ENCODE data around the gene SIRT1. TPM values are rescaled to one million over a fixed set of nuclear protein-coding genes. Genes with fewer than 3 reads are reported as not detected.
"Not testable (repeated sequence)": the region's sequence is repeated elsewhere in the genome, so short reads cannot be mapped to it uniquely, and the experiment has no call there.

SIRT1 gene
- total RNA-seq, 2 experiments from 2014 or later, result 57.6 to 62.9 TPM

DNA sequence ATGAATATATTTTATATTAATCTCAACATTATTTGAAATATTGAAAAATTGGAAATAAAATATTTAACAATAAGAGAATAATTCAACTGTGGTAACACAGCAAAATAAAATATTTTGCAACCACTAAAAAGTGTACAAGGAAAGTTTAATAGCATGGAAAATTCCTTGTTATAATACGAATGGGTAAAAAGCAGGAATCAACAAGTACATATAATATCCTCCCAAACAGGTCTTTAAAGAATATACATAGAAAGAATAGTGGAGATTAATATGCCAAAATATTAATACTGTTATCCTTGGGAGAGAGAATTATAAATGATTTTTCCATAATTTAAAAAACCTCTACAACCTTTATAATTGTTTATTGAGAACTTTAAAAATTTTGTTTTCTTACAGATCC is 47.5 kb upstream of the SIRT1 start:
- H3K36me3 ChIP-seq (ENCODE audit: insufficient read depth, low read length), result no peaks in the 10 kb centered on the region
- no peaks in the 10 kb centered on the region for H3K27me3 Mint-ChIP-seq
- no peak overlapping the region for H3K4me3 ChIP-seq (ENCODE audit: low read length)
- ChIA-PET CTCF (no interaction called here), POLR2A (interaction anchor here (1.4 kb wide), 1 partner anchor 73 kb away, joined by 3 read pairs; no protein-coding TSS in a partner anchor)
- H3K27ac Mint-ChIP-seq, result no peak overlapping the region
- TF ChIP-seq, protein P1, sequence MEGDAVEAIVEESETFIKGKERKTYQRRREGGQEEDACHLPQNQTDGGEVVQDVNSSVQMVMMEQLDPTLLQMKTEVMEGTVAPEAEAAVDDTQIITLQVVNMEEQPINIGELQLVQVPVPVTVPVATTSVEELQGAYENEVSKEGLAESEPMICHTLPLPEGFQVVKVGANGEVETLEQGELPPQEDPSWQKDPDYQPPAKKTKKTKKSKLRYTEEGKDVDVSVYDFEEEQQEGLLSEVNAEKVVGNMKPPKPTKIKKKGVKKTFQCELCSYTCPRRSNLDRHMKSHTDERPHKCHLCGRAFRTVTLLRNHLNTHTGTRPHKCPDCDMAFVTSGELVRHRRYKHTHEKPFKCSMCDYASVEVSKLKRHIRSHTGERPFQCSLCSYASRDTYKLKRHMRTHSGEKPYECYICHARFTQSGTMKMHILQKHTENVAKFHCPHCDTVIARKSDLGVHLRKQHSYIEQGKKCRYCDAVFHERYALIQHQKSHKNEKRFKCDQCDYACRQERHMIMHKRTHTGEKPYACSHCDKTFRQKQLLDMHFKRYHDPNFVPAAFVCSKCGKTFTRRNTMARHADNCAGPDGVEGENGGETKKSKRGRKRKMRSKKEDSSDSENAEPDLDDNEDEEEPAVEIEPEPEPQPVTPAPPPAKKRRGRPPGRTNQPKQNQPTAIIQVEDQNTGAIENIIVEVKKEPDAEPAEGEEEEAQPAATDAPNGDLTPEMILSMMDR (IDR thresholded peaks at IDR 0.05), result no peak
- H3K9me3 ChIP-seq (ENCODE audit: control insufficient read depth in 1 of 2, insufficient read depth in 1 of 2, low read length in 2 of 2), result peaks cover 0 to 5% of the 10 kb centered on the region in 2 experiments
- no peaks in the 10 kb centered on the region for H3K4me1 ChIP-seq (ENCODE audit: insufficient read depth, low read length)
- no peaks in the 10 kb centered on the region for H3K36me3 Mint-ChIP-seq (ENCODE audit: low read depth)
- intact Hi-C loops (cut with DNase I, micrococcal nuclease), result no loop called here
- no peaks in the 10 kb centered on the region for H3K27me3 ChIP-seq (ENCODE audit: control insufficient read depth in 1 of 2, insufficient read depth in 2 of 2, low read length in 2 of 2)
- DNase-seq, result no peak
- no peak overlapping the region for H3K27ac ChIP-seq (ENCODE audit: low read depth in 1 of 2, low read length in 2 of 2)
- ATAC-seq (ENCODE audit: poor library complexity), result no peak
- no peaks in the 10 kb centered on the region for H3K9me3 Mint-ChIP-seq
- H3K4me1 Mint-ChIP-seq (ENCODE audit: low read depth), result peaks cover 6% of the 10 kb centered on the region
- H3K4me3 Mint-ChIP-seq, result no peak overlapping the region

DNA sequence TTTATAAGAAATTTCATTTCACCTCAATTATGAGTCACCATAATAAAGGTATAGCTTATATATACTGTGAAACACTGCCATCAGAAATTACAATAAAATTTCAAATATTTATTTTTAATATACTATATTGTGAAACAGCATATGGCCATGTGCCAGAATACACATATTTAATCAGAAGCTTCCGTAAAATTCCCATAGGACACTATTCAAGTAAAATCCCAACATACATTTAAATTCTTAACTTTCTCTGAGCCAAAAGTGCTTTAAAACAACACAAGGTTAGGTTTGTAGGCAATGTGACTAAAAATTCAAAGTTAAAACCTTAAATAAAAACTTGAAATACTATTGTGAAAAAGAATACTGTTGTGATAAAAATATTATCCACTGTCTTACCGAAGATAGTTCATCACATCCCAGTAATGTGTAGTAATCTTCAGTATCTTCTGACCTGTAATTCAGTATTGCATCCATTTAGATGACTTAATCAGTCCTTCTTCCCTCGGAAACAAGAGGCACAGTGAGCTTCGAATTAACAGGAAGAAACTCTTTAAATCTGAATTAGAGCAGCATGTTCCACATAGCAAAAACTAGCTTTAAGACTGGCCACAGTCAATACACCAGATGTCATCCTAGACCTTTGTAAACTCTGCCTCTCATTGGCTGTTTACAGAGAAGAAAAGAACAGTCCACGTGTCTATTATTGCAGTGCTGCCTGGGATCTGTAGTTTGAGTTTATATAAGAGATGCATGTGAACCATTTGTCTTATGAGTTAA is 46.7 kb upstream of the SIRT1 start, which contains the start of gene DNAJC12:
Gene DNAJC12, minus strand, starts transcription at position 648 of the 774 bp plus-strand sequence. Its CDS starts 177 bp downstream, at position 471.
- Mint-ChIP-seq H3K4me3 (no peak within 1 kb of the TSS), H3K4me1 (ENCODE audit: low read depth) (peaks cover 6% of the 10 kb centered on the region), H3K27ac (no peak within 1 kb of the TSS), H3K36me3 (ENCODE audit: low read depth) (no peaks in the 10 kb centered on the region), H3K27me3 (no peaks in the 10 kb centered on the region), H3K9me3 (no peaks in the 10 kb centered on the region)
- ChIA-PET CTCF (no interaction called here), POLR2A (interaction anchor here (1.4 kb wide), 1 partner anchor 74 kb away, joined by 3 read pairs; no protein-coding TSS in a partner anchor)
- Histone ChIP-seq H3K36me3 (ENCODE audit: insufficient read depth, low read length) (no peaks in the 10 kb centered on the region), H3K4me1 (ENCODE audit: insufficient read depth, low read length) (no peaks in the 10 kb centered on the region), H3K27me3 (ENCODE audit: control insufficient read depth in 1 of 2, insufficient read depth in 2 of 2, low read length in 2 of 2) (no peaks in the 10 kb centered on the region), H3K27ac (ENCODE audit: low read depth in 1 of 2, low read length in 2 of 2) (no peak within 1 kb of the TSS), H3K4me3 (ENCODE audit: low read length) (no peak within 1 kb of the TSS), H3K9me3 (ENCODE audit: control insufficient read depth in 1 of 2, insufficient read depth in 1 of 2, low read length in 2 of 2) (peaks cover 0 to 5% of the 10 kb centered on the region in 2 experiments)
- TF ChIP-seq, protein P1 (IDR thresholded peaks at IDR 0.05), result no peak
- peak; percentile 95 for ATAC-seq (ENCODE audit: poor library complexity)
- intact Hi-C loops (cut with DNase I, micrococcal nuclease), result no loop called here
- DNase-seq, result peak in 3 of 14 experiments; percentile 19 to 42 (median 41)

DNA sequence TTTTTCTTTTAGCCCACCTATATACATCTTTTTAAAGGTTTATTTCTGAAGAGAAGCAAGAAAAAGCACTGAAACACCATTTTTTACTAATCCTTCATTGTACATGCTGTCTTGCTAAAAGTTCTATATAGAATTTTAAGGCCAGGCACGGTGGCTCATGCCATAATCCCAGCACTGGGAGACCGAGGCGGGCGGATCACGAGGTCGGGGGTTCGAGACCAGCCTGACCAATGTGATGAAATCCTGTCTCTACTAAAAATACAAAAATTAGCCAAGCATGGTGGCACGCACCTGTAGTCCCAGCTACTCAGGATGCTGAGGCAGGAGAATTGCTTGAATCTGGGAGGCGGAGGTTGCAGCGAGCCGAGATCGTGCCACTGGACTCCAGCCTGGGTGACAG is 44.9 kb upstream of the SIRT1 start:
- H3K27ac Mint-ChIP-seq; H3K4me1 ChIP-seq (ENCODE audit: insufficient read depth, low read length); CTCF ChIA-PET; H3K36me3 Mint-ChIP-seq (ENCODE audit: low read depth); H3K36me3 ChIP-seq (ENCODE audit: insufficient read depth, low read length); DNase-seq; H3K27ac ChIP-seq (ENCODE audit: low read depth in 1 of 2, low read length in 2 of 2); ATAC-seq (ENCODE audit: poor library complexity); H3K4me3 ChIP-seq (ENCODE audit: low read length); H3K9me3 ChIP-seq (ENCODE audit: control insufficient read depth in 1 of 2, insufficient read depth in 1 of 2, low read length in 2 of 2); H3K27me3 Mint-ChIP-seq; H3K27me3 ChIP-seq (ENCODE audit: control insufficient read depth in 1 of 2, insufficient read depth in 2 of 2, low read length in 2 of 2); POLR2A ChIA-PET; H3K4me3 Mint-ChIP-seq; intact Hi-C loops (cut with DNase I, micrococcal nuclease); H3K9me3 Mint-ChIP-seq; H3K4me1 Mint-ChIP-seq (ENCODE audit: low read depth): not testable (repeated sequence)
